ENCODE measurements around the gene FIGNL2.

- TF ChIP-seq GABPA (IDR thresholded peaks at IDR 0.05 in 1 of 2, conservative IDR thresholded peaks at IDR 0.05 in 1 of 2) (no peak), RAD21 (IDR thresholded peaks at IDR 0.05) (no peak), CTCF (IDR thresholded peaks at IDR 0.05; ENCODE audit: low read depth, low read length, missing input control) (no peak)
Observed at GRCh38 chr12:51848326-51848727, at the start of gene FIGNL2.
